A673 (cell line): ENCODE results near the gene BLVRA.

Experiments
- EZH2 ChIP-seq: fragments of 200-600 bp; sonication (generic); IDR thresholded peaks from 2 replicates; pipeline ENCODE4 v1.6.1; 2017; ENCODE audit warnings: borderline replicate concordance, low read depth, mild to moderate bottlenecking, mixed read lengths, antibody characterized with exemption, low read length; ENCODE audit not compliant: poor library complexity, severe bottlenecking
- TF ChIP-seq, protein P1 (sequence below): fragments of 300-800, 200-600 bp; sonication (generic); conservative IDR thresholded peaks from 2 replicates; pipeline ENCODE4 v1.5.1; 2017; ENCODE audit warnings: low read depth, mild to moderate bottlenecking, antibody characterized with exemption, low read length, moderate library complexity, mixed read lengths

DNA sequence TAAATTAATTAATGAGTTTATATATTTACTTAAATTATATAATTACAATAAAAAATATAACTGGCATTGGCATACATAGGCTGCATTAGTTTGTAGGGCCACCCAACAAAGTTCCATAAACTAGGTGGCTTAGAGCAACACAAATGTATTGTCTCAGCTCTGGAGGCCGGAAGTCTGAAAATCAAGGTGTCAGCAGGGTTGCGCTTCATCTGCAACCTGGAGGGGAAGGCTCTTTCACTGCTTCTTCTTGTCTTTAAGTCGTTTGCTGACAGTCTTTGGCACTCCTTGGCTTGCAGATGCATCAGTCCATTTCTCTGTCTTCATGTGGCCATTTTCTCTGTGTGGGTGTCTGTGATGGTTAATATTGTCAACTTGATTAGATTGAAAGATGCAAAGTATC, 6.1 kb upstream of the BLVRA start:
- TF ChIP-seq, protein P1, sequence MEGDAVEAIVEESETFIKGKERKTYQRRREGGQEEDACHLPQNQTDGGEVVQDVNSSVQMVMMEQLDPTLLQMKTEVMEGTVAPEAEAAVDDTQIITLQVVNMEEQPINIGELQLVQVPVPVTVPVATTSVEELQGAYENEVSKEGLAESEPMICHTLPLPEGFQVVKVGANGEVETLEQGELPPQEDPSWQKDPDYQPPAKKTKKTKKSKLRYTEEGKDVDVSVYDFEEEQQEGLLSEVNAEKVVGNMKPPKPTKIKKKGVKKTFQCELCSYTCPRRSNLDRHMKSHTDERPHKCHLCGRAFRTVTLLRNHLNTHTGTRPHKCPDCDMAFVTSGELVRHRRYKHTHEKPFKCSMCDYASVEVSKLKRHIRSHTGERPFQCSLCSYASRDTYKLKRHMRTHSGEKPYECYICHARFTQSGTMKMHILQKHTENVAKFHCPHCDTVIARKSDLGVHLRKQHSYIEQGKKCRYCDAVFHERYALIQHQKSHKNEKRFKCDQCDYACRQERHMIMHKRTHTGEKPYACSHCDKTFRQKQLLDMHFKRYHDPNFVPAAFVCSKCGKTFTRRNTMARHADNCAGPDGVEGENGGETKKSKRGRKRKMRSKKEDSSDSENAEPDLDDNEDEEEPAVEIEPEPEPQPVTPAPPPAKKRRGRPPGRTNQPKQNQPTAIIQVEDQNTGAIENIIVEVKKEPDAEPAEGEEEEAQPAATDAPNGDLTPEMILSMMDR: no peak
- no peak for TF ChIP-seq EZH2
